Measurements from ENCODE around the gene SLC45A3.

SLC45A3 gene

DNA sequence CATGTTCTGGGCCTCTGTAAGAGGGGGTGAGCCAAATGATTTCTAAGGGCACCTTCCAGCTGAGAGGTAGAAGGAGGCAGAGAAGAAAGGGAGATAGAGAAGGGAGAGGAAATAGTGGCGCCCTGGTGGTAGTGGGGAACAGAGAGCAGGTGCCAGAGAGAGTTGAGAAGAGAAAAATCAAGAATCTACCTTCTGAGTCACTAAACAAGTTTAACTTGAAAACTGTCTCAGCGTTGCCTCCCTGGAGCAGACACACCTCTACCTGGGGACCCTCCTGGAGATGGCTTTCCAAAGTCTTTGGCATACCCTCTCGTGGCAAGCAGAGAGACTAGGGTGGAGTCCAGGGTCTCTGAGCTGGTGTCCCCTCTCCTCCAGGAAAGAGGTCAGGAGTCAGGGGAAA is 1.1 kb upstream of the SLC45A3 start:
- Mint-ChIP-seq H3K9me3 (no peaks in the 10 kb centered on the region), H3K4me3 (peak overlapping the region; percentile 3), H3K4me1 (peaks cover 13% of the 10 kb centered on the region), H3K27me3 (peaks cover 2% of the 10 kb centered on the region), H3K27ac (peak overlapping the region; percentile 81), H3K36me3 (no peaks in the 10 kb centered on the region)

DNA sequence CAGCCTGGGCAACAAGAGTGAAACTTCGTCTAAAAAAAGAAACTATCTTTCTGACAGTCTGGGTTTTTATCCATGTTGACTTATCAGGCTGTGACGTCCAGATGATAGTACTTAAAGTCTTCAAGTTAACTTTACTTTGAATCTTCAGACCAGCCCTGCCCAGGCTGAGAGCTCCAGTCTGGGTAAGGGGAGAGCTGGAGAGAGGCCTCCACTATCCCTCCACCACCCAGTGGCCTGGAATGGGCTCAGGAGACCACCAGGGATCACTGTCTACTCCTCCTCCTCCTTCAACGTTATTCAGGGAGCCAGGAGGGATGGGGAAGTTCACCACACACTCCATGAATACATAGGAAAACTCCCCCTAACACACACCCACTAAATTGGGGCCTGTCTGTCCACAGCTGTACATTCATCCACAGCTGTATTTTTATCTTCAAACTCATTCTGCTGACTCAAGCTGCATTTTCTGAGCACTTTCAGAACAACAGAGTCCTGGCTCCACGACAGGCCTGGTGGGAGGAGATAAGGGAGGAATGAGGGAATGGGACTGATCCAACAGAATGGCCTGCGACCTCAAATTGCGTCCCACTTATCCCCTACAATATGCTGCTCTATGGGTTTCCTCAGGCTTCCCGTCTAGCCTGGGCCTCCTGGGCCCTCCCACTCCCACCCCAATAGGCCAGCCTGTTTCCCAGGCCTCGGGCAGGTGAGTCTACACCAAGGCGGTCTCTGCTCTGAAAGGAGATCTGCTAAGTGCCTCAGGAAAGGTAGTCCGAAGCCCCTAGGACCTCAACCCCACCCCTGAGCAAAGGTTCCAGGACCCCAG is 1.8 kb downstream of the SLC45A3 start:
- Mint-ChIP-seq H3K27me3 (peaks cover 2% of the 10 kb centered on the region), H3K4me1 (peaks cover 13% of the 10 kb centered on the region), H3K27ac (no peak overlapping the region)

DNA sequence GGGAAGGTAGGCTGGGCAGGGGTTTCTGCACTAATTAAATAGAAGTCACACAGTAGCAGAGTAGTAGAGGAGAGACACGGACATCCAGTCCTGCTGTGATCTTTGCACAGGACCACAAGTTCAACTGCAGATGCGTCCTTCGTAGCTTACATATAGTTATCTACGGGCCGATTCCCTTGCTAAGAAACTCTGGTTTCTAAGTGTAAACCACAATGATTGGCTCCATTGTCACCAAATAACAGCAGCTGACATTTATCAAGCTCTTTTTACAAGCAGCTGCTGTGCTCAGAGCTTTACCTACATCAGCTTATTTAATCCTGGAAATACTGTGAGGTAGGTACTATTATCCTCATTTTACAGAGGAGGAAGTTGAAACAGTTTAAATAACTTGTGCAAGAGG is 3.1 kb downstream of the SLC45A3 start:
- no peak overlapping the region for H3K4me3 Mint-ChIP-seq
- H3K36me3 Mint-ChIP-seq: no peaks in the 10 kb centered on the region
- peaks cover 5% of the 10 kb centered on the region for H3K27me3 Mint-ChIP-seq
- no peaks in the 10 kb centered on the region for H3K9me3 Mint-ChIP-seq
- peaks cover 13% of the 10 kb centered on the region for H3K4me1 Mint-ChIP-seq
- no peak overlapping the region for H3K27ac Mint-ChIP-seq

More for the DNA sequence above, 1.8 kb downstream of the SLC45A3 start:
- H3K36me3 Mint-ChIP-seq: no peaks in the 10 kb centered on the region
- H3K4me3 Mint-ChIP-seq: peak overlapping the region; percentile 85
- no peaks in the 10 kb centered on the region for H3K9me3 Mint-ChIP-seq

DNA sequence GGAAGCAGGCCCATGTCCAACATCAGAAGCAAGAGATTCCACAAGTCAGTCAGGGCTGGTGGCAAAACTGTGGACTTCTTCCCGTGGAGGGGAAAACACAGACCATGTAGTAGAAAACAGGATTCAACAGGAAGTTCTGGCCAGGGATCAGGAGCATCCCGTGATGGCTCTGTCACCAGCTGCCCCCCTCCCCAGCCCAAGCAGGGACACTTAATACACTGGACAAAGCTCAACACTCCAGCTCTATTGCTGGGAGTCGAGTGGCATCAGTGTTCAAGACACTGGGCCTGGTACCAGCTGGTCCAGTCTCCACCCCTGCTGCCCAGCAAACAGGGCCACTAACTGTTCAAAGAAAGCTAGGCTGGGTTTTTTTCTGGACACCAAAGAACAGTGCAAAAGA is 3.7 kb downstream of the SLC45A3 start:
- Mint-ChIP-seq H3K4me3 (no peak overlapping the region), H3K27ac (no peak overlapping the region)

DNA sequence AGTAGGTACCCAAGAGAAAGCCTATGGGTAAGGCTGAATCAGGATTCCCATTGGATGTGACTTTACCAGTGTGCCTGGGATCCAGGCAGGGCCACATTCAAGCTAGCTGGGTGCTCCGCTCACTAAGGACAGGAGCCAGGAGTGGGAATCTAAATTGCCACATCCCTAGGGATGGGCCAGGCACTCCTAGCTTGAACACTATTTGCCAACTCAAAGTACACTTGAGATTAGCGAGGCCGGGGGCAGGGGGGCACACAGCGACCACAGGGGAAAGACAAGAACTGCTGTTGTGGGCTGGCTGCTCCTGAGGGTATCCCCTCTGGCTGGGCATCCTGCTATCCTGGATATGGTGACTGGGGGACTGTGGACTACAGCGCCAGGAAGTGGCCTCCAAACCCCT is 4.3 kb downstream of the SLC45A3 start:
- Mint-ChIP-seq H3K27ac (no peak overlapping the region), H3K4me1 (peaks cover 10% of the 10 kb centered on the region), H3K27me3 (peaks cover 5% of the 10 kb centered on the region), H3K36me3 (no peaks in the 10 kb centered on the region), H3K9me3 (no peaks in the 10 kb centered on the region), H3K4me3 (no peak overlapping the region)

More for the DNA sequence above, 3.7 kb downstream of the SLC45A3 start:
- no peaks in the 10 kb centered on the region for H3K9me3 Mint-ChIP-seq
- peaks cover 5% of the 10 kb centered on the region for H3K27me3 Mint-ChIP-seq
- H3K4me1 Mint-ChIP-seq: peaks cover 13% of the 10 kb centered on the region
- no peaks in the 10 kb centered on the region for H3K36me3 Mint-ChIP-seq

DNA sequence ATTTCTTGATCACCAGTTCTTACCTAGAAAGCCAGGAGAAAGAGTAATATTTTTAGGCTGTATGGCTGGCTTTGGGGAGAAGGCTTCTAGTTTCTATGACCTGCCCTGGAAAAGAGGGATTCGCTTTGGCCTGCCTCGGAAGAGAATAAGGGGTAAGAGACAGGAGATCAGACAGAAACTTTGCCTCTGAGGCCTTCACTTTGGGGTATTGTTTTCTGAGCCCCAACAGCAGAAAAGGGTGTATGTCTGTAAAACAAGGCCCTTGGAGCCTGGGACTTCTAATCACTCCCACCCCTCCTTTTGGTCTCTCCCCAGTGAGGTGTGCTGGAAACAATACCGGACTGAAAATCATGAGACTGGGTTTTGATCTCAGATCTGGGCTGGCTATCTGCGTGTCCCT is 5.1 kb downstream of the SLC45A3 start:
- peaks cover 5% of the 10 kb centered on the region for H3K27me3 Mint-ChIP-seq
- H3K27ac Mint-ChIP-seq: no peak overlapping the region
- H3K36me3 Mint-ChIP-seq: no peaks in the 10 kb centered on the region
- peaks cover 5% of the 10 kb centered on the region for H3K4me1 Mint-ChIP-seq
- H3K9me3 Mint-ChIP-seq: no peaks in the 10 kb centered on the region
- no peak overlapping the region for H3K4me3 Mint-ChIP-seq

DNA sequence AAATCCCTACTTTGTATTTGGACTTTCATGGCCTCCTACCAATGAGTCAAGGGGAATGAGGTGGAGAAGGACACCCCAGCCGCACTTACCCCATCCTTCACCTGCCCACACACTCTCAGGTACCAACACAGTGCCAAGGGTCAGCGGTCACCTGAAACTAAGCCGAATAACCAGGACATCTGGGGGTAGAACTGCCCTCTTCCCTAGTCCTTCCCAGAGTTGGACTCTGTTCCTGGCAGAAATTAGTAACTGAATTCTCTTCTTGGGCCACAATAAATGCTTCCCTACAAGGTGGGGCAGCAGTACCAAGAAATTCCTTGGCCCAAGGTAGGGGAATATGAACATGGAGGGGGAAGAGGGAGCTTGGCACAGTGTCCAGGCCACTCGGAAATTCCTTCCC is 7.3 kb downstream of the SLC45A3 start:
- Mint-ChIP-seq H3K9me3 (no peaks in the 10 kb centered on the region), H3K4me3 (no peak overlapping the region), H3K4me1 (no peaks in the 10 kb centered on the region), H3K27ac (no peak overlapping the region), H3K36me3 (no peaks in the 10 kb centered on the region), H3K27me3 (peaks cover 7% of the 10 kb centered on the region)

DNA sequence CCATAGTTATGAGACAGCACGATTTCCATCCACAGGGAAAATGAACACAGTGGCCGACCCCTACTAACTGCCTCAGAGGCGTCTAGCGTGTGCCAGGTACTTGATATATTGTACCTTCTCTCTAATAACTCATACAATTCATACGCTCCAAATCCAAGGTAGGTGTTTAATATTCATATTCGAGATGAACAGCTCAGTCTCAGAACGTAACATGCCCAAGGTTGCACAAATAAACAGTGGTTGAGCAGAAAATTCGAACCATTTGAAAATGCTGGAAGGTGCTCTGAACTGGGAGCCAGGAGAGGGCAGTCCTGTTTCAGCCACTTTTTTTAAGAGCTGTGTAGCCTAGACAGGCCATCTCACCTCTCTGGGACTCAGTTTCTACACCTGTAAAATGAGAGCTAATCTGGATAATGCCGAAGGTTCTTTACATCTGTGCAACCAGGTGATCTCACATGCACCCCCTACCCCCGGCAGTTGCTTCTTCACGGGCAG is 7.9 kb downstream of the SLC45A3 start:
- no peaks in the 10 kb centered on the region for H3K9me3 Mint-ChIP-seq
- no peaks in the 10 kb centered on the region for H3K36me3 Mint-ChIP-seq
- H3K4me1 Mint-ChIP-seq: no peaks in the 10 kb centered on the region
- no peak overlapping the region for H3K27ac Mint-ChIP-seq
- no peak overlapping the region for H3K4me3 Mint-ChIP-seq
- peaks cover 7% of the 10 kb centered on the region for H3K27me3 Mint-ChIP-seq

DNA sequence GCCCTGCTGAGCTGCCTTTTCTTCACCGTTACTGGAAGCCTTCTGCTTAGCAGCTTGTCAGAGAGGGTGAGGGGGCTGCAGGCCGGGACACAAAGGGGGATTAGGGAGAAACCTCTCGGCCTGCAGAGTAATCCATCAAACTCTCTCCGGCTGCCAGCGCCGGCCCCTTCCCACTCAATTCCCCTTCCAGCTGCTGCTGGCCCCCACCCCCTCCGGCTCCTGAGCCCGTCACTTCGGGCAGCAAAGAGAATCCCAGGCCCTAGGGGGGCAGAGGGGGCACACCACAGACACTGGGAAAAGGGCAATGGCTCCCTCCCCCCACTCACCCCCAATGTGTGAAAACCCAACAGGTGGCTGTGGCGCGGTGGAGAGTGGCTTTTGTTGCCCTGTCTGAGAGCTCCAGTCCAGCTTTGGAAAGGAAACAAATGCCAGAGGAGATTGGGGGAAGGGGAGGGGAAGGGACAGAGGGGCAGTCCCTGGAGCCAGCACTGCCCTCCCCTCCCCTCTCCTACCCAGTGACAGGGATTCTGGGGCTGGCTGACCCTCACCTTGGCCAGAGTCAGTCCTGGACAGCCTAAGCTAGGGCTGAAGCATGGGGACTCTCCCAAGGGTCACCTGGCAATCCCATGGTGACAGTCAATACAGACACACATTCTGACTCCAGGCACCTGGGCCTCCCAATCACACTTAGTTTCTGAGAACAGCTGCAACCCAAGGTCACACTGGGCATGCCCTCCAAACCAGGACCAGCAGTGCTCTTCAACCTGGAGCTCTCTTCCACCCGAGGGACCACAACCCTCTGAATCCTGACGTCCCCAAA is 9.5 kb downstream of the SLC45A3 start:
- Mint-ChIP-seq H3K4me1 (no peaks in the 10 kb centered on the region), H3K27me3 (peaks cover 5% of the 10 kb centered on the region), H3K27ac (no peak overlapping the region), H3K4me3 (no peak overlapping the region), H3K9me3 (no peaks in the 10 kb centered on the region), H3K36me3 (no peaks in the 10 kb centered on the region)

DNA sequence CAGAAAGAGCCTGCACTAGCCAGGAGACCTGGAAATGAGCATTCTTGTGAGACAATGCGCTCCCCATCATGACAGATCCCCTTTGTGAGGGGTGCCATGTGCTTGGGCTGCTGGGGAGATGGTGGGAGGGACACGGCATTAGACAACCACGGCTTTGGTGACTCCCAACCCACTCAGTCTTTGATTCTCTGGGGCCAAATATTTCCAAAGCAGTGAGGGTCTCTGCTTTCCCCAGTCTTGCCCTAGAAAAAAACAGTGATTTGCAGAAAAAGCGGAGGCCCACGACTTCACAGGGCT is 10.2 kb downstream of the SLC45A3 start:
- Mint-ChIP-seq H3K9me3 (no peaks in the 10 kb centered on the region), H3K4me3 (no peak overlapping the region), H3K27ac (no peak overlapping the region), H3K4me1 (no peaks in the 10 kb centered on the region), H3K27me3 (peaks cover 5% of the 10 kb centered on the region), H3K36me3 (no peaks in the 10 kb centered on the region)

DNA sequence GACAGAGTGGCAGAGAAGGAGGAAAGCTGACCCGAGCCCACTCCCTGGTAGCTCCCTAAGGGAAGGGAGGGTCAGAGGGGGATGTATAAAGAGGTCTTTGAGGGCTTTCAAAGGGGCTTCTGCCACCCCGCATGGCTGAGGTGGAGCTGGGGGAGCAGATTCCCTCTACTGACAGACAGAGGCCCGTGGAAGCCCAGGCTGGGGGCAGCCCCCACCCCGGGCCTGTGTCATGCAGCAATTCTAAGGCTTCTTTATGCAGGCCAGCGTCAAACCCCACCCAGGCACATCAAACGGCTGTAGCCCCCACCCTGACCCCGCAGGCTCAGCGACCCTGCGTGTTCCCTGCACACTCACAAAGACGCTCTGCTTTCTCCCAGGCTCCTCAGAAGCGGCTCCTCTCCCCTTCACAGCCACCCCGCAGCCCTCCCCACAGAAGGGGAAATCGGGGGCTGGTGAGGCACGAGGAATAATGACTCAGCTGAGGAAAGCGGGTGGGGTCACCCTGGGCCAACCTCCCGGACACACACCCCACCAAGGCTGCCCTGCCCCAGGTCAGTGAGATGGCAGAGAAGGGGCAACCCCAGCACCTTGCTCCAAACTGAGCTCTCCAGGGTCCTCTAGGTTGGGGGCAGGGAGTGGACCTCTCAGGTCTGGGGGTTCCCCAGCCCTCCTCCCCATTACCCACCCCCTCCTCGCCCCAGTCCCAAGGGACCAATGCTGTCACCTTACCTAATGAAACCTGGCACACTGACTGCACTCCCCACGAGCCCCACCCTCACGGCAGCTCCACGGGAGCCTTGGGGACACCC is 10.8 kb downstream of the SLC45A3 start:
- no peak overlapping the region for H3K4me3 Mint-ChIP-seq

DNA sequence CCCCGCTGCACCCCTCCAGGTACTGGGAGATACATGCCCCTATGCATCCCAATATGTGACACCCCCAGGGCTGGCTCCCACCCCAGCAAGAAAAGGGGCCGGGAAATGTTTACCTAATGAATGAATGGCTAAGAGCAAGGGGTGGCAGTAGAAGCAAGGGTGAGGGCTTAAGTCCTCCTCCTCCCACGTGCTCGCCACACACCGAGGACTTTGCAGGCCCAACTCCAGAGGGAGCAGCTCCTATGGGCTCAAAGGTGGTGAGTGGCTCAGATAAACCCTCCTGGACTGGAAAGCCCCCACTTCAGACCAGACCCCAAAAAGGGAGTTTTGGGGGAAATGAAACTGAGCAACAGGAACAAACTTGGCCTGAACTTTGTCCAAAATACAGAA is 11.4 kb downstream of the SLC45A3 start:
- H3K9me3 Mint-ChIP-seq: no peaks in the 10 kb centered on the region
- H3K36me3 Mint-ChIP-seq: no peaks in the 10 kb centered on the region
- H3K27ac Mint-ChIP-seq: no peak overlapping the region
- no peak overlapping the region for H3K4me3 Mint-ChIP-seq
- peaks cover 5% of the 10 kb centered on the region for H3K27me3 Mint-ChIP-seq
- H3K4me1 Mint-ChIP-seq: no peaks in the 10 kb centered on the region

More for the DNA sequence above, 10.8 kb downstream of the SLC45A3 start:
- Mint-ChIP-seq H3K4me1 (no peaks in the 10 kb centered on the region), H3K27me3 (peaks cover 5% of the 10 kb centered on the region), H3K27ac (no peak overlapping the region), H3K9me3 (no peaks in the 10 kb centered on the region), H3K36me3 (no peaks in the 10 kb centered on the region)

DNA sequence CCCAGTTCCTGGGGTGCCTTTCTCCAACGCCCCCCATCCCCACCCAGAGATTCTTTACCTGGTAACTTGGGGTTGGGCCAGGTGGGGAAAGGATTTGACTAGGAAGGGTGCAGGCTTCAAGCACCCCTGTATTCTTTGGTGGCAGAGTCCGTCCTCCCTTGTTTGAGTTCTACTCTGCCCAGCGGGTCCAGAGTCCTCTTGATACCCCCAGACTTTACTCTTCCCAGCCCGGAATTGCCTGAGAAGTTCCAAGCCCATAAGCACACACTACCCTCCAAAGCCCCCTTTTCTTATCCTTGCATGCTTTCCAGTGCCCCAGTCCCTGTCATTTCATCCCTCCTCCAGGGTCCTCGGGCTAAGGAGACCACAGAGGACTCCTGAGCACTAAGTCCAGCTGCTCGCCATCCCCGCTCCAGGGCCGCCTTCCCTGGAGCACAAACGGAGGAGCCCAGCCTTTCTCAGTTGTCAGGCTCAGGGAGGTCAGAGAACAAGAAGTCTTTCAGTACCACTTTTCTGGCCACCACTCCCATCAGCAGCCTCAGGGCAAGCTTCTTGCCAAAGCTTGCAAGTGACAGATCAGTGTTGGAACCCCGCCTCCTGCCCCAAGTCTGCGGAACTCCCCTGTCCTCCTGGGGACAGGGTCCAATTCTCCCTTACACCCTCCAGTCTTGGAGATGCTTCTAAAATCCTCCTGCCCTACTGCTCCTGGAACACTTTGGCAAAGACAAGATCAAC is 12.2 kb downstream of the SLC45A3 start:
- Mint-ChIP-seq H3K27ac (no peak overlapping the region), H3K9me3 (no peaks in the 10 kb centered on the region), H3K36me3 (no peaks in the 10 kb centered on the region), H3K4me3 (no peak overlapping the region), H3K4me1 (no peaks in the 10 kb centered on the region), H3K27me3 (peaks cover 3% of the 10 kb centered on the region)

DNA sequence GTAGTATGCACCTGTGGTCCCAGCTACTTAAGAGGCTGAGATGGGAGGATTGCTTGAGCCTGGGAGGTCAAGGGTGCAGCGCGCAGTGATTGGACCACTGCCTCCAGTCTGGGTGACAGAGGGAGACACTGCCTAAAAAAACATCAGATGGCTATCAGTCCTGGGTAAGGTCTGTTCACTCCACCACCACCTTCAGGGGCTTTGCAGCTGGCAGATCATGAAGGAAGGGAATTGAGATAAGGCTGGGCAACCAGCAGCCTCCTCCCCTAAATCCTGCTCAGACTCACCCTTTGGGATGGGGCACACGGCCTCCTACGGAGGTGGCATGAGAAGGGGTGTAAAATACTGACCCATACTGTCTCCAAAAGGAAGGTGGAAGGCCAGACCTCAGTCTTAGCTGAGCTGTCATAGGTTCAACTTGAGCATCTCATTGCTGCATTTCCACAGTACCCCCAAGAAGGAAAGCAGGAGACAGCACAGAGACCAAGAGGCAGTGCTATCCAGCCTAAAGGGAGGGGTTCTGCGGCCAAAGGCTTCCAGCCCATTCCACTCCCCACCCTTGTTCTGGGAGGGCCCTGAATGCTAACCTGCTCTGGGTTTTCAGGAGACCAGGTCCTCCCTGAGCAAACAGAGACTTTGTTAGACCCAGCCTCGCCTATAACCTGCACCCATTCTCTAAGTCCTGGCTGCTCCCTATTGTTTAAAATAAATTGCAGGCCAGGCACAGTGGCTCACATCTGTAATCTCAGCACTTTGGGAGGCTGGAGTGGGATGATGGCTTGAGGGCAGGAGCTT is 13.7 kb downstream of the SLC45A3 start:
- no peaks in the 10 kb centered on the region for H3K36me3 Mint-ChIP-seq
- no peaks in the 10 kb centered on the region for H3K9me3 Mint-ChIP-seq
- peaks cover 3% of the 10 kb centered on the region for H3K27me3 Mint-ChIP-seq
- H3K27ac Mint-ChIP-seq: no peak overlapping the region
- H3K4me1 Mint-ChIP-seq: no peaks in the 10 kb centered on the region
- H3K4me3 Mint-ChIP-seq: no peak overlapping the region

All from activated naive CD4-positive, alpha-beta T cell treated with anti-CD3 and anti-CD28 coated beads, Interleukin-2, amount 50 U/mL, for 24 hours (primary cell).